ENCODE measurements around the gene C6orf58. TPM values are rescaled to one million over a fixed set of nuclear protein-coding genes. Genes with fewer than 3 reads are reported as not detected.

Gene C6orf58
- total and polyA plus RNA-seq, 2 experiments from 2014 or later = 0.18 TPM; not detected in 1

Other genes with a start within 250 kb of the C6orf58 start
- gene ECHDC1, start 233.6 kb upstream of the C6orf58 start, total RNA-seq (2014; rRNA removed; shearing (Covaris generic)) = 65.8 and 77.1 TPM in 2 replicates
- 74.9 and 98.4 TPM in 2 replicates for gene ECHDC1, start 233.6 kb upstream of the C6orf58 start, polyA plus RNA-seq (2016; fragmentation: Nextera tagmentation; extraction: Ambion mirVana)
- 4.0 and 7.6 TPM in 2 replicates for gene KIAA0408, start 117.8 kb upstream of the C6orf58 start, total RNA-seq (2014; rRNA removed; shearing (Covaris generic))
- gene KIAA0408, start 117.8 kb upstream of the C6orf58 start, polyA plus RNA-seq (2016; fragmentation: Nextera tagmentation; extraction: Ambion mirVana) = 6.5 and 9.1 TPM in 2 replicates